Naive thymus-derived CD8-positive, alpha-beta T cell (primary cell): Measurements from ENCODE around the gene CSNK1G2. TPM values are rescaled to one million over a fixed set of nuclear protein-coding genes. Genes with fewer than 3 reads are reported as not detected.

Source experiments
- ATAC-seq, 2 donors: fragments of 150-1000 bp; cut with Tn5 transposase in 1 of 2; sonication (Bioruptor Pico), chemical (Tn5 transposase) in 1 of 2; 1 replicate in 1 of 2; 2 replicates in 1 of 2; pipeline ENCODE4 v1.10.0; 2021; ENCODE audit warnings: mild to moderate bottlenecking in 2 of 2, moderate library complexity in 2 of 2
- POLR2A ChIA-PET: fragments of 350-600 bp; sonication (Branson Sonifier 250); formaldehyde crosslinking; loops from one replicate; lab custom pipeline; 2021; ENCODE audit warnings: antibody characterized with exemption; lab: Charles Lee
- DNase-seq, 10 donors: peaks; one replicate each; pipeline versions ENCODE4 v3.0.0 to v3.0.0-alpha.2; 2020 to 2022
- H3K27ac Mint-ChIP-seq, 10 donors: one replicate each; pipeline ENCODE4 v1.8.0; 2020 to 2022; ENCODE audit warnings: mild to moderate bottlenecking in 10 of 10, mixed read lengths in 10 of 10, moderate library complexity in 4 of 10, inconsistent platforms in 1 of 10
- H3K27me3 Mint-ChIP-seq, 5 donors: one replicate each; pipeline ENCODE4 v1.8.0; 2021 to 2022; ENCODE audit warnings: mixed read lengths in 5 of 5
- H3K36me3 Mint-ChIP-seq, 3 donors: one replicate each; pipeline ENCODE4 v1.8.0; 2020 to 2022; ENCODE audit warnings: mixed read lengths in 3 of 3, mild to moderate bottlenecking in 2 of 3, inconsistent platforms in 1 of 3
- H3K4me1 Mint-ChIP-seq, 4 donors: one replicate each; pipeline ENCODE4 v1.8.0; 2021 to 2022; ENCODE audit warnings: mixed read lengths in 4 of 4
- H3K4me3 Mint-ChIP-seq, 10 donors: one replicate each; pipeline ENCODE4 v1.8.0; 2020 to 2022; ENCODE audit warnings: mild to moderate bottlenecking in 10 of 10, mixed read lengths in 10 of 10, moderate library complexity in 6 of 10, inconsistent platforms in 1 of 10
- H3K9me3 Mint-ChIP-seq, 9 donors: one replicate each; pipeline ENCODE4 v1.8.0; 2020 to 2022; ENCODE audit warnings: mixed read lengths in 9 of 9, mild to moderate bottlenecking in 3 of 9, inconsistent platforms in 1 of 9, moderate library complexity in 1 of 9
- polyA plus RNA-seq, 3 donors: library from polyadenylated mRNA; unstranded; fragments of 300-500 nt; fragmentation: Illumina TruSeq; gene quantifications; one replicate each; pipeline ENCODE4 v1.2.3, GENCODE V29; 2021
- total RNA-seq, 8 experiments: library from RNA in 2 of 8; stranded (reverse) in 2 of 8; gene quantifications; one replicate each; pipeline ENCODE4 v1.2.3 and lab custom pipeline; 2021 to 2026

The CSNK1G2 gene
- total and polyA plus RNA-seq, 5 experiments from 2014 or later = 25.4 to 175 (median 67.6) TPM

DNA sequence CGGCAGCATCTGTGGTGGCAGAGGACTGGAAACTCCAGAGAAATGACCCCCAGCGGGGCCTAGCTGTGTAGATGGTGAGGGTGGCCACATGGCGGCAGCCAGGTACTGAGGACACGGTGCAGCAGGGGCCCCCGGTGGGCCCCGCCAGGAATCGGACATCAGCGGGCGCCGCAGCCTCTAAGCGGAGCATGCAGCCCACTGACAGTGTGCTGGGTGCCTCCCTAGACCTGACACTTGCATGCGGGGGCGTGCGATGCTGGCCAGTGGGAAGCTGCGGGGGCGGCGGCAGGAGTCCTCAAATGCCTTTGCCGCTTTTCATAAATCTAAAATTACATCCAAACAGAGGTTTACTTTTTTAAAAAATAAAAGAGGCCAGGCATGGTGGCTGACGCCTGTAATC, 19.6 kb upstream of the CSNK1G2 start:
- ATAC-seq = no peak
- Mint-ChIP-seq H3K27ac (no peak overlapping the region), H3K27me3 (no peaks in the 10 kb centered on the region), H3K4me1 (no peaks in the 10 kb centered on the region), H3K4me3 (no peak overlapping the region), H3K36me3 (peaks cover 0 to 36% (median 0%) of the 10 kb centered on the region in 3 donors), H3K9me3 (no peaks in the 10 kb centered on the region)
- no peak for DNase-seq
- POLR2A ChIA-PET = no interaction called here

DNA sequence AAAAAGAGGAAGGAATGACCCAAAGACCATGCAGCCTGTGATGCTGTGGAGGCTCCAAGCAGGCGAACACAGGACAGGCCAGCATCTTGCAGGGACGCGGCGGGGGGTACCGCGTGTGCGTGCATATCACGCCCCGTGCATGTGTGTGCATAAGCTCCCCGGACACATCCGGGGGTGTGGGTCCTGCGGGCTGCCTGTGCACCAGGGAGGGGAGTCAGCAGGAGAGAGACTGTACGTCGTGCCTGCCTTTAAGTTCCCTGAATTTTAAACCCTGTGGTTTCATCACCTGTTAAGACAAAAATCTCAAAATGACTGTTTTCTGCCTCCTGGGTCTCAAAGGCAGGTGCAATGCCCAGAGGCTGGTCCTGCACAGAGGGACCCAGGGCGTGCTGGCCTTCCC, 19.1 kb upstream of the CSNK1G2 start:
- ATAC-seq (no peak), DNase-seq (no peak)
- Mint-ChIP-seq H3K27ac (no peak overlapping the region), H3K36me3 (peaks cover 0 to 36% (median 0%) of the 10 kb centered on the region in 3 donors), H3K9me3 (no peaks in the 10 kb centered on the region), H3K4me3 (no peak overlapping the region), H3K27me3 (no peaks in the 10 kb centered on the region), H3K4me1 (no peaks in the 10 kb centered on the region)
- POLR2A ChIA-PET = no interaction called here

DNA sequence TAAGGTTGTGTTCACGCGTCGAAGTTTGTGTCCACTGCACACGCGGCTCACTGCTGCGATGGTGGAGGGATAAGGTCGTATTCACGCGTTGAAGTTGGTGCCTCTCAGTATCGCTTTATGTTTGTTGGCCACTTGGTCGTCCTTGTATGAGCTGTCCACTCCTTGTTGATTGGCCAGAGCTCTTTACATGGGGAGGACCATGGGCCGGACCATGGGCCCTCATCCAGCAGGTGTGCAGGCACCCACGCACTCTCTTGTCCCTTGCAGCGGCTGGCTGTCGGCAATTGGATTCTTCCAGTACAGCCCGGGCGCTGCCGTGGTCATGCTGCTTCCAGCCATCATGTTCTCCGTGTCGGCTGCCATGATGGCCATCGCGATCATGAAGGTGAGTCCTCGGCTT, 18.2 kb upstream of the CSNK1G2 start:
- DNase-seq (no peak), ATAC-seq (no peak)
- H3K27me3 Mint-ChIP-seq = no peaks in the 10 kb centered on the region
- peaks cover under 1 to 5% (median 4%) of the 10 kb centered on the region in 4 donors for H3K4me1 Mint-ChIP-seq
- POLR2A ChIA-PET = no interaction called here
- H3K9me3 Mint-ChIP-seq = no peaks in the 10 kb centered on the region
- H3K27ac Mint-ChIP-seq = no peak overlapping the region
- peaks cover 0 to 34% (median 0%) of the 10 kb centered on the region in 3 donors for H3K36me3 Mint-ChIP-seq
- H3K4me3 Mint-ChIP-seq = no peak overlapping the region

DNA sequence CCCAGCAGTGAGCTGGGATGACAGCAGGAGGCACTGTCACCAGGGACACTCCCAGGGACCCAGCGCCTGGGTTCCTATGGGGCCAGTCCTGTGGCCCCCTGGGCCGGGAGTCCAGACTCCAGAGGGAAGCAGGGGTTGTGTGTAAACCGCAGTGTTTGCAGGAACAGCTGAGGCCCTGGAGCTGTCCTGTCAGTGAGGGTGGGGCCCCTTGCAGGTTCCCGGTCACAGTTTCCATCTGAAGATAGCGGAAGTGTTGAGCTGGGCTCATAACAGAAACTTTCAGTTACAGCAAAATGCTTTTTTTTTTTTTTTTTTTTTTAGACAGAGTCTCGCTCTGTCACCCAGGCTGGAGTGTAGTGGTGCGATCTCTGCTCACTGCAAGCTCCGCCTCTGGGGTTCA, 17.7 kb upstream of the CSNK1G2 start:
- peaks cover 3 to 7% (median 7%) of the 10 kb centered on the region in 4 donors for H3K4me1 Mint-ChIP-seq
- no peaks in the 10 kb centered on the region for H3K27me3 Mint-ChIP-seq
- no peak overlapping the region for H3K27ac Mint-ChIP-seq
- ATAC-seq (no peak), DNase-seq (no peak)
- peaks cover 0 to 30% (median 0%) of the 10 kb centered on the region in 3 donors for H3K36me3 Mint-ChIP-seq
- H3K9me3 Mint-ChIP-seq = no peaks in the 10 kb centered on the region
- no peak overlapping the region for H3K4me3 Mint-ChIP-seq
- POLR2A ChIA-PET = interaction anchor here (0.6 to 0.7 kb wide), 2 partner anchors 16 to 419 kb away, joined by 3 to 4 read pairs; no protein-coding TSS in a partner anchor

DNA sequence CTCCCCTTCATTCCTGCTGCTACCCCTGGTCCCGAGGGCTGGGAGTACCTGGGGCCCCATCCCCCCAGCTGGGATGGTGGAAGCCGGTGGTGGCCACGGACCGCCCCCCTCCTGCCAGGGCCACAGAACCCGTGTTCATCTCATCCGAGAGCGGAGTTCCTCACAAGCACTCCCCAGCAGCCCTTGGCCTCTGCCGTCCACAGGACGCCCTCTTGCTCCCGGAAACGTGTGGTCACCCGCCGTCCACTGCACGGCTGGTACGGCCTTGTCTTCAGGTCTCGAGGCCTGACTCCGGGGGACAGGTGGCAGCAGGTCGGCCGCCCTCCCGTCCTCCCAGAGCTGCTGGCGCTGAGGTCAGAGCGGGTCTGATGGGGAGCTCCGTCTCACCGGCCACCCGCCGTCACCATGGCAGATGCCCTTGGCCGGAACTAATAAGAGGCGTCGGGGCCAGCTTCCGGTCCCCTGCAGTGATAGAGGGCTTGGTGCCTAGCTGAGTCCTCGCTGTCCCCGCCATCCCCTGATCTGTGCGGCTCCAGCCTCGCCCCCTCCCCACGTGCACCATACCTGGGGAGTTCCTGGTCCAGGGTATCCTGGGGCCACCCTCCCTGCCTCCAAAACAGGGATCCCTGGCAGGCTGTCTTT, 16.5 kb upstream of the CSNK1G2 start:
- no peak for DNase-seq
- no peak overlapping the region for H3K27ac Mint-ChIP-seq

DNA sequence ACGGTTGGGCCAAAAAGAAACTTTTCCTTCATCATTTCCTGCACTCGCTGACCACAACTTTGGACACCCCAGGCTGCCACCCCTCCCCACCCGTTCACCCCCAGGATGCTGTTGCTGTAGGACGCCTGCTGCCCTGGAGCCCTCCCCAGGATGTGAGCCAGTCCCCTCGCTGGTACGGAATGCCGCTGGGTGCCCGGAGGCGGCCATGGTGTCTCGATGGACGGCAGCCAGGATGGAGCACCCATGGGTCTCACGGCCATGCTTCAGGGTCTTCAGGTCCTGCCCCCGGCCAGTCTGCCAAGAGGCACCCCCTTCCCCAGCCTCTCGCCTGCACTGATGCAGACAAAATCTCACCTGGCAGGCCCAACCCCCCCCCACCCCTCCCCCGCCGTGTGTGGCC, 15.4 kb upstream of the CSNK1G2 start:
- H3K27me3 Mint-ChIP-seq = no peaks in the 10 kb centered on the region
- H3K4me3 Mint-ChIP-seq = no peak overlapping the region
- no peaks in the 10 kb centered on the region for H3K9me3 Mint-ChIP-seq
- no peak overlapping the region for H3K27ac Mint-ChIP-seq
- ATAC-seq (no peak), DNase-seq (no peak)
- peaks cover 0 to 14% (median 0%) of the 10 kb centered on the region in 3 donors for H3K36me3 Mint-ChIP-seq
- POLR2A ChIA-PET = no interaction called here
- H3K4me1 Mint-ChIP-seq = peaks cover 4 to 24% (median 20%) of the 10 kb centered on the region in 4 donors

More for the DNA sequence above, 16.5 kb upstream of the CSNK1G2 start:
- POLR2A ChIA-PET = no interaction called here
- no peaks in the 10 kb centered on the region for H3K27me3 Mint-ChIP-seq
- no peaks in the 10 kb centered on the region for H3K9me3 Mint-ChIP-seq
- ATAC-seq = no peak
- H3K4me1 Mint-ChIP-seq = peaks cover 3 to 14% (median 11%) of the 10 kb centered on the region in 4 donors
- peaks cover 0 to 23% (median 0%) of the 10 kb centered on the region in 3 donors for H3K36me3 Mint-ChIP-seq
- no peak overlapping the region for H3K4me3 Mint-ChIP-seq

DNA sequence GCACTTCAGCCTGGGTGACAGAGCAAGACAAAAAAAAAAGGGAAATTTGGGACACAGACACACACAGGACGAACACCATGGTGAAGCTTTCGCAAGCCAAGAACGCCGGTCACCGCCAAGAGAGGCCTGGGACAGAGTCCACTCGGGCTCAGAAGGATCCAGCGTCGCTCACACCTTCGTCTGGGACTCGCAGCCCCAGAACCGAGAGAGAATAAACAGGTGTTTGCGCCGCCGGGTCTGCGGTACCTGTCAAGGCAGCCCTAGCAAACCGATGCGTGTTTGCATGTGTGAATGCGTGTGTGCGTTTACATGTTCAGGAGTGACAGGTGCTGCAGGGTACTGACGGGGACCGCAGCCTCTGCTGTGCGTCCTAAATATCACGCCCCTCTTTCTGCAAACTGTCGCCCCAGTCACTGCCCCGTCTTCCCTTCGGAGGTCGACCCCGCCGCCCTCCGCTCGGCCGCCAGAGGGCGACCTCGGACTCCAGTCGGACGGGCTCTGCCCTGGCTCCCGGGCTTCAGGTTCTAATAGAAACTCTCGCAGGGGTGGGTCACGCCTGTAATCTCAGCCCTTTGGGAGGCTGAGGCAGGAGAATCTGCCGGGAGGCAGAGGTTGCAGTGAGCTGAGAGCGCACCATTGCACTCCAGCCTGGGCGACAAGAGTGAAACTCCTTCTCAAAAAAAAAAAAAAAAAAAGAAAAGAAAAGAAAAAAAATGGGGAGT, 11.8 kb upstream of the CSNK1G2 start:
- ATAC-seq (peak; percentile 89), DNase-seq (peak; percentile 68 to 87 (median 80))
- Mint-ChIP-seq H3K4me1 (peaks cover 7 to 36% (median 25%) of the 10 kb centered on the region in 4 donors), H3K36me3 (peaks cover 0 to 8% (median 0%) of the 10 kb centered on the region in 3 donors), H3K4me3 (peak overlapping the region; percentile 75 to 88 (median 82)), H3K9me3 (no peaks in the 10 kb centered on the region), H3K27me3 (no peaks in the 10 kb centered on the region), H3K27ac (peak overlapping the region in 8 of 10 donors; percentile 53 to 93 (median 85))
- POLR2A ChIA-PET = interaction anchor here (0.7 to 4.7 kb wide), 10 partner anchors 14 to 741 kb away, joined by 3 to 26 read pairs (median 4); partner anchors contain the start of genes ADAT3 and SCAMP4

DNA sequence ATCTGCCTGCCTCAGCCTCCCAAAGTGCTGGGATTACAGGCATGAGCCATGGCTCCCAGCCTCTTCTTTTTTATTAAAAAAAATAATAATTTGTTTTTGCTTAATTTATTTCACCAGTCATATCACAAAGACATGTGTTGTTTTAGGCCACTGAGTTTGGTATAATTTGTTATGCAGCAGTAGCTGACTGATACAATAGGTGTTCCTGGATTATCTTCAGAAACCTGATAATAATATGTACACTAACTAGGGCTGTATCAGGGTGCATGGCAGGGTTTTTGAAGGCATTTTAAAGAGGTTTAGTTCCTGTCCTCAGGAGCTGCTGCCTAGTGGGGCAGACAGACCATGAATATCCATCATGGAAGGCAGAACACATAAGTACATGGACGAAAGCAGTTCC, 9.5 kb upstream of the CSNK1G2 start:
- no peaks in the 10 kb centered on the region for H3K27me3 Mint-ChIP-seq
- POLR2A ChIA-PET = interaction anchor here (0.6 to 4.7 kb wide), 4 partner anchors 11 to 338 kb away, joined by 3 to 26 read pairs (median 4); no protein-coding TSS in a partner anchor
- peak overlapping the region in 2 of 10 donors; percentile 56 to 69 for H3K27ac Mint-ChIP-seq
- peaks cover 13 to 45% (median 31%) of the 10 kb centered on the region in 4 donors for H3K4me1 Mint-ChIP-seq
- ATAC-seq = no peak
- peaks cover 0 to 3% (median 0%) of the 10 kb centered on the region in 3 donors for H3K36me3 Mint-ChIP-seq
- H3K4me3 Mint-ChIP-seq = no peak overlapping the region
- DNase-seq = no peak
- peaks cover 0 to 4% (median 0%) of the 10 kb centered on the region in 9 donors for H3K9me3 Mint-ChIP-seq

DNA sequence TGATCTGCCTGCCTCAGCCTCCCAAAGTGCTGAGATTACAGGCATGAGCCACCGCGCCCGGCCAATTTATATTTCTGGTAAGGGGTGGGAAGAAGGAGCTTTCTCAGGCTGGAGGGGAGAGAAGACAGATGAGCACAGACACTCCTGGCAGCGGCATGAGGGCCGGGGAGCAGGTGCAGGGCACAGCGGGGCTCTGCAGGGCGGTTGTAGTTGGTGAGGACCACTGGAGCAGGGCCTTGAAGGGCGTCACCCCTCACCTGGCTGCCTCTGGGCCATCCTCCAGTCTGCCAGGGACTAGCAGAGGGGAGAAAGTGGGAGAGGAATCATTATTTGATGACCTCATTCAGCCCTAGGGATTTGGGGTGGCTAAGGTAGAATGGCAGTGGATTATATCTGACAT, 8.6 kb upstream of the CSNK1G2 start:
- POLR2A ChIA-PET = interaction anchor here (0.6 to 4.7 kb wide), 5 partner anchors 11 to 337 kb away, joined by 3 to 26 read pairs (median 5); no protein-coding TSS in a partner anchor

DNA sequence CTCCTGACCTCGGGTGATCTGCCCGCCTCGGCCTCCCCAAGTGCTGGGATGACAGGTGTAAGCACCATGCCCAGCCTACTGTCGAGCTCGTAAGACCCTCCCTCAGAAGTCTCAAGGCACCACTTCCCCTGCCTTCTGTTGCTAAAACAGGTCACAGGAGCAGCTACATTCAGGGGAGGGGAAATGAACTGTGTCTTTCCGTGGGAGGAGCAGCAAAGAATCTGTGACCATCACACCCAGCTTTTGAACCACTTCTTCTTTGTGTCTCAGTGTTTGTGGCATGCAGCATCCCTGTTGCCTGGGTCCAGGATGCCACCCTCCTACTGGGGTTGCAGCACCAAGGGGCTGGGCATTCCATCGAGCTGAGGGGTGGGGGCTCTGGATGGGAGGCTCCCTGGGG, 7.7 kb upstream of the CSNK1G2 start:
- DNase-seq = no peak
- Mint-ChIP-seq H3K27ac (peak overlapping the region in 2 of 10 donors; percentile 67 to 69), H3K36me3 (peaks cover 0 to 3% (median 0%) of the 10 kb centered on the region in 3 donors), H3K4me3 (peak overlapping the region in 1 of 10 donors; percentile 28), H3K4me1 (peaks cover 14 to 38% (median 30%) of the 10 kb centered on the region in 4 donors), H3K9me3 (peaks cover 0 to 4% (median 0%) of the 10 kb centered on the region in 9 donors), H3K27me3 (no peaks in the 10 kb centered on the region)
- ATAC-seq = no peak
- POLR2A ChIA-PET = interaction anchor here (1.2 to 4.7 kb wide), 2 partner anchors 10 to 77 kb away, joined by 3 to 26 read pairs; no protein-coding TSS in a partner anchor

More for the DNA sequence above, 8.6 kb upstream of the CSNK1G2 start:
- H3K27ac Mint-ChIP-seq = peak overlapping the region in 2 of 10 donors; percentile 18 to 80
- peaks cover 0 to 4% (median 0%) of the 10 kb centered on the region in 9 donors for H3K9me3 Mint-ChIP-seq
- ATAC-seq = no peak
- no peak for DNase-seq
- peaks cover 17 to 45% (median 33%) of the 10 kb centered on the region in 4 donors for H3K4me1 Mint-ChIP-seq
- peak overlapping the region in 1 of 10 donors; percentile 11 for H3K4me3 Mint-ChIP-seq
- H3K36me3 Mint-ChIP-seq = peaks cover 0 to 3% (median 0%) of the 10 kb centered on the region in 3 donors
- H3K27me3 Mint-ChIP-seq = no peaks in the 10 kb centered on the region

DNA sequence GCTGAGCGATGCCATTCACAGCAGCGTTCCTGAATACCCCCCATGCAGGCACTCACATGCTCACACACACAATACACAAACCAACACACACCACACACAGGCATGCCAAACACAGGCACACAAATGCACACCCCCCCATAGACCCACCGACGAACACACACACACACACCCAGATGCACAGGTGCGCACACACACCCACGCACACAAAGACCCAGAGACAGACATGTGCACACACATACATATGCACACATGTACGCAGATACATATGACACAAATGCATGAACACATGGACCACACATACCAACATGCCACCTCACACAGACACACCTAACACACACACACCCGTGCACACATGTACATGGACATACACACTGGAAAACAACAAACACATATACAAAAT, 7.0 kb upstream of the CSNK1G2 start:
- H3K4me1 Mint-ChIP-seq = peaks cover 14 to 38% (median 28%) of the 10 kb centered on the region in 4 donors
- POLR2A ChIA-PET = interaction anchor here (4.7 kb wide), 1 partner anchor 9 kb away, joined by 26 read pairs; no protein-coding TSS in a partner anchor
- H3K27ac Mint-ChIP-seq = peak overlapping the region in 6 of 10 donors; percentile 8 to 70 (median 52)
- H3K4me3 Mint-ChIP-seq = peak overlapping the region in 1 of 10 donors; percentile 64
- peaks cover 0 to 4% (median 0%) of the 10 kb centered on the region in 9 donors for H3K9me3 Mint-ChIP-seq
- H3K27me3 Mint-ChIP-seq = no peaks in the 10 kb centered on the region
- no peak for ATAC-seq
- peaks cover 0 to 3% (median 0%) of the 10 kb centered on the region in 3 donors for H3K36me3 Mint-ChIP-seq
- no peak for DNase-seq

DNA sequence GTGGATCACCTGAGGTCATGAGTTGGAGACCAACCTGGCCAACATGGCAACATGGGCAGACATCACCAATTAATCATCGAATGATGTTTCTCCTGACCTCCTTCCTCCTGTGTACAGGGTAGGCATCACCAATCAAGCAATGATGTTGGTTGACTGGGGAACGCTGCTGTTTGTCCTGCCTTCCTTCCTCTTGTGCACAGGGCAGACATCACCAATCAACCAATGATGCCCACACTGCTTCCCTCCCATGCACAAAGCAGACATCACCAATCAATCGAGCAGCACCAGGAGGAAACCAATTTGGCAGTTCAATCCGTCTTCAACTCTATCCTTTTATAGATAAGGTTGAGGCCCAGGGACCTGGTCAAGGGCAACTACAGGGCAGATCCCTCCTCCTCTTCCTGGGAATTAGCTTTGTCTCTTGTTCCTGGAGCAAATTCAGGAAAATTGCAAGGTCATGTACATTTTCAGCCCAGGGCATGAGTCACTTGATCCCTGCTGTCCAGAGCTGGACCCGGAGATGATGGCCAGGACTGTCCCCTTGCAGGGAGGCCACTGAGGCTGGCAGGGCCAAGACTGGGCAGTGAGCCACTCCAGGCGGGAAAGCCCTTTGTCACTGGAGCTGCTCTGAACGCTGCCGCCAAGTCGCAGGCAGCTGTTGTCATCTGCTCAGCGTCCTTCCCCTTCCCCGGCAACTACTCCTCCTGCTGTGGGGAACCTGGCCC, 5.3 kb upstream of the CSNK1G2 start:
- peaks cover 0 to 4% (median 0%) of the 10 kb centered on the region in 9 donors for H3K9me3 Mint-ChIP-seq
- no peak for ATAC-seq
- H3K4me1 Mint-ChIP-seq = peaks cover 17 to 36% (median 23%) of the 10 kb centered on the region in 4 donors
- peak overlapping the region in 6 of 10 donors; percentile 39 to 86 (median 76) for H3K27ac Mint-ChIP-seq
- POLR2A ChIA-PET = interaction anchor here (2.0 kb wide), 1 partner anchor 71 kb away, joined by 4 read pairs; no protein-coding TSS in a partner anchor
- H3K27me3 Mint-ChIP-seq = no peaks in the 10 kb centered on the region
- H3K4me3 Mint-ChIP-seq = no peak overlapping the region
- DNase-seq = no peak
- peaks cover 0 to 3% (median 0%) of the 10 kb centered on the region in 3 donors for H3K36me3 Mint-ChIP-seq
